ENCODE measurements around the gene METAP2. TPM values are rescaled to one million over a fixed set of nuclear protein-coding genes. Genes with fewer than 3 reads are reported as not detected.

METAP2 gene
- total RNA-seq, 1 experiment from 2014 or later, result 127 TPM

DNA sequence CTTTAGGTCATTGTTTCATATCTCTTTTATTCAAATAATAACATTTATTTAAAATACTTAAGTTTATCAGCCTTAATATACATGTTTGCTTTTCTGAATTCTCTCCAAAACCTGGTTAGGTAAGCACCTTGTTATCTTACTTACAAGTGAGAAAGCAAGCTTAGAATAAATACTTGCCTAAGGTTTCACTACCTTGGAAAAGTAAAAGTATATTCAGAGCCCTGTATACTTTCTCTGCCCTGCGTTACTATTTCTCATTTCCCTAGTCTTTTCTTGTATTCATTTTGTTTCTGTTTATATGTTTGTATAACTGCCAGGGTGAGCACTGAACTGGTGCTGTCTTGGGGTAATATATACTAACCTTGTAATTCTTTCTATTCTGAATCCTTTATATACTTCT is 21.5 kb downstream of the METAP2 start:
- no peak overlapping the region for H2AFZ ChIP-seq (ENCODE audit: low read depth, low read length, poor library complexity, severe bottlenecking)
- TF ChIP-seq, protein P1, sequence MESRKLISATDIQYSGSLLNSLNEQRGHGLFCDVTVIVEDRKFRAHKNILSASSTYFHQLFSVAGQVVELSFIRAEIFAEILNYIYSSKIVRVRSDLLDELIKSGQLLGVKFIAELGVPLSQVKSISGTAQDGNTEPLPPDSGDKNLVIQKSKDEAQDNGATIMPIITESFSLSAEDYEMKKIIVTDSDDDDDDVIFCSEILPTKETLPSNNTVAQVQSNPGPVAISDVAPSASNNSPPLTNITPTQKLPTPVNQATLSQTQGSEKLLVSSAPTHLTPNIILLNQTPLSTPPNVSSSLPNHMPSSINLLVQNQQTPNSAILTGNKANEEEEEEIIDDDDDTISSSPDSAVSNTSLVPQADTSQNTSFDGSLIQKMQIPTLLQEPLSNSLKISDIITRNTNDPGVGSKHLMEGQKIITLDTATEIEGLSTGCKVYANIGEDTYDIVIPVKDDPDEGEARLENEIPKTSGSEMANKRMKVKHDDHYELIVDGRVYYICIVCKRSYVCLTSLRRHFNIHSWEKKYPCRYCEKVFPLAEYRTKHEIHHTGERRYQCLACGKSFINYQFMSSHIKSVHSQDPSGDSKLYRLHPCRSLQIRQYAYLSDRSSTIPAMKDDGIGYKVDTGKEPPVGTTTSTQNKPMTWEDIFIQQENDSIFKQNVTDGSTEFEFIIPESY (IDR thresholded peaks at IDR 0.05; ENCODE audit: extremely low read depth, insufficient replicate concordance, low read length), result no peak
- no peak for TF ChIP-seq POLR2AphosphoS5 (IDR thresholded peaks at IDR 0.05; ENCODE audit: low read depth, low read length)
- peaks cover 35 to 65% of the 10 kb centered on the region in 2 experiments for H3K36me3 ChIP-seq (ENCODE audit: control insufficient read depth in 1 of 2, insufficient read depth in 2 of 2, low read length in 2 of 2)
- H3K79me2 ChIP-seq (ENCODE audit: insufficient read depth, low read length), result peaks cover 79% of the 10 kb centered on the region
- H4K20me1 ChIP-seq (ENCODE audit: insufficient read depth), result peaks cover 6% of the 10 kb centered on the region; the same call in 1 of the 2 replicates
- BruUV-seq (replicated peaks), result no TSS peak
- RAD21 ChIA-PET (ENCODE audit: low non-redundant PET in 1 of 2, low total read pairs in 2 of 2, uncharacterized antibody in 2 of 2, unreplicated experiment in 2 of 2), result no interaction called here
- no peaks in the 10 kb centered on the region for H3K9me3 ChIP-seq (ENCODE audit: control insufficient read depth in 1 of 2, insufficient read depth in 1 of 2, low read depth in 1 of 2, low read length in 2 of 2)
- H3K4me1 ChIP-seq (ENCODE audit: control insufficient read depth in 1 of 2, insufficient read depth in 2 of 2, low read length in 2 of 2), result no peaks in the 10 kb centered on the region
- CTCF ChIA-PET, result no interaction called here
- ATAC-seq (no peak), DNase-seq (ENCODE audit: low read depth, low spot score) (no peak)
- POLR2A ChIA-PET, result no interaction called here
- intact Hi-C loops (cut with micrococcal nuclease), result no loop called here
- H3K9me2 ChIP-seq (ENCODE audit: insufficient read depth), result no peaks in the 10 kb centered on the region
- H3K9ac ChIP-seq (ENCODE audit: low read length), result no peak overlapping the region
- no peaks in the 10 kb centered on the region for H3K27me3 ChIP-seq (ENCODE audit: insufficient read depth, low read length)
- no peak overlapping the region for H3K4me3 ChIP-seq (replicated peaks in 1 of 2; ENCODE audit: low read depth in 1 of 2, low read length in 2 of 2)
- H3K27ac ChIP-seq (ENCODE audit: low read depth, low read length), result no peak overlapping the region
- H3K4me2 ChIP-seq (ENCODE audit: low read length), result no peak overlapping the region

DNA sequence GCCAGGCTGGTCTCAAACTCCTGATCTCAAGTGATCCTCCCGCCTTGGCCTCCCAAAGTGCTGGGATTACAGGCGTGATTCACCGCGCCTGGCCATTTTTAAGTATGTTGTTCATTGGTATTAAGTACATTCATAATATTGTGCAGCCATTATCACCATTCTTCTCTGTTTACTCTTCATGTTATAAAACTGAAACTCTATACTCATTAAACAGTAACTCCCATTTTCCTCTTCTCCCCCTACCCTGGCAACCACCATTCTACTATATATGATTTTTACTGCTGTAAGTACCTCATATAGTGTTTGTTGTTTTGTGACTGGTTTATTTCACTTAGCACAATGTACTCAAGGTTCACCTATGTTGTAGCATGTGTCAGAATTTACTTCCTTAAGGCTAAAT is 23.1 kb downstream of the METAP2 start:
- no peak overlapping the region for H3K27ac ChIP-seq (ENCODE audit: low read depth, low read length)
- H3K9ac ChIP-seq (ENCODE audit: low read length), result no peak overlapping the region
- intact Hi-C loops (cut with micrococcal nuclease), result no loop called here
- TF ChIP-seq ELF1 (IDR thresholded peaks at IDR 0.05; ENCODE audit: borderline replicate concordance, low read depth) (no peak), SP1 (IDR thresholded peaks at IDR 0.05; ENCODE audit: low read depth) (no peak), SIN3A (IDR thresholded peaks at IDR 0.05; ENCODE audit: low read depth) (no peak), ZFX (IDR thresholded peaks at IDR 0.05) (no peak), CBX3 (IDR thresholded peaks at IDR 0.05; ENCODE audit: low read depth) (no peak), ZNF274 (IDR thresholded peaks at IDR 0.05; ENCODE audit: low read depth, low read length) (no peak), JUND (IDR thresholded peaks at IDR 0.05) (no peak), POLR2AphosphoS5 (IDR thresholded peaks at IDR 0.05; ENCODE audit: low read depth, low read length) (no peak)
- TF ChIP-seq, protein P2, sequence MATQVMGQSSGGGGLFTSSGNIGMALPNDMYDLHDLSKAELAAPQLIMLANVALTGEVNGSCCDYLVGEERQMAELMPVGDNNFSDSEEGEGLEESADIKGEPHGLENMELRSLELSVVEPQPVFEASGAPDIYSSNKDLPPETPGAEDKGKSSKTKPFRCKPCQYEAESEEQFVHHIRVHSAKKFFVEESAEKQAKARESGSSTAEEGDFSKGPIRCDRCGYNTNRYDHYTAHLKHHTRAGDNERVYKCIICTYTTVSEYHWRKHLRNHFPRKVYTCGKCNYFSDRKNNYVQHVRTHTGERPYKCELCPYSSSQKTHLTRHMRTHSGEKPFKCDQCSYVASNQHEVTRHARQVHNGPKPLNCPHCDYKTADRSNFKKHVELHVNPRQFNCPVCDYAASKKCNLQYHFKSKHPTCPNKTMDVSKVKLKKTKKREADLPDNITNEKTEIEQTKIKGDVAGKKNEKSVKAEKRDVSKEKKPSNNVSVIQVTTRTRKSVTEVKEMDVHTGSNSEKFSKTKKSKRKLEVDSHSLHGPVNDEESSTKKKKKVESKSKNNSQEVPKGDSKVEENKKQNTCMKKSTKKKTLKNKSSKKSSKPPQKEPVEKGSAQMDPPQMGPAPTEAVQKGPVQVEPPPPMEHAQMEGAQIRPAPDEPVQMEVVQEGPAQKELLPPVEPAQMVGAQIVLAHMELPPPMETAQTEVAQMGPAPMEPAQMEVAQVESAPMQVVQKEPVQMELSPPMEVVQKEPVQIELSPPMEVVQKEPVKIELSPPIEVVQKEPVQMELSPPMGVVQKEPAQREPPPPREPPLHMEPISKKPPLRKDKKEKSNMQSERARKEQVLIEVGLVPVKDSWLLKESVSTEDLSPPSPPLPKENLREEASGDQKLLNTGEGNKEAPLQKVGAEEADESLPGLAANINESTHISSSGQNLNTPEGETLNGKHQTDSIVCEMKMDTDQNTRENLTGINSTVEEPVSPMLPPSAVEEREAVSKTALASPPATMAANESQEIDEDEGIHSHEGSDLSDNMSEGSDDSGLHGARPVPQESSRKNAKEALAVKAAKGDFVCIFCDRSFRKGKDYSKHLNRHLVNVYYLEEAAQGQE (IDR thresholded peaks at IDR 0.05; ENCODE audit: low read depth), result no peak
- TF ChIP-seq, protein P3, sequence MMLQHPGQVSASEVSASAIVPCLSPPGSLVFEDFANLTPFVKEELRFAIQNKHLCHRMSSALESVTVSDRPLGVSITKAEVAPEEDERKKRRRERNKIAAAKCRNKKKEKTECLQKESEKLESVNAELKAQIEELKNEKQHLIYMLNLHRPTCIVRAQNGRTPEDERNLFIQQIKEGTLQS (IDR thresholded peaks at IDR 0.05), result no peak
- TF ChIP-seq, protein P1 (IDR thresholded peaks at IDR 0.05; ENCODE audit: extremely low read depth, insufficient replicate concordance, low read length), result no peak
- no peaks in the 10 kb centered on the region for H3K4me1 ChIP-seq (ENCODE audit: control insufficient read depth in 1 of 2, insufficient read depth in 2 of 2, low read length in 2 of 2)
- peaks cover 79% of the 10 kb centered on the region for H3K79me2 ChIP-seq (ENCODE audit: insufficient read depth, low read length)
- peaks cover 7% of the 10 kb centered on the region; the same call in 1 of the 2 replicates for H4K20me1 ChIP-seq (ENCODE audit: insufficient read depth)
- ChIA-PET POLR2A (no interaction called here), RAD21 (ENCODE audit: low non-redundant PET in 1 of 2, low total read pairs in 2 of 2, uncharacterized antibody in 2 of 2, unreplicated experiment in 2 of 2) (no interaction called here), CTCF (no interaction called here)
- H3K4me3 ChIP-seq (replicated peaks in 1 of 2; ENCODE audit: low read depth in 1 of 2, low read length in 2 of 2), result no peak overlapping the region
- BruUV-seq (replicated peaks), result no TSS peak
- no peaks in the 10 kb centered on the region for H3K9me2 ChIP-seq (ENCODE audit: insufficient read depth)
- H2AFZ ChIP-seq (ENCODE audit: low read depth, low read length, poor library complexity, severe bottlenecking), result no peak overlapping the region
- no peak overlapping the region for H3K4me2 ChIP-seq (ENCODE audit: low read length)
- DNase-seq (ENCODE audit: low read depth, low spot score), result no peak
- peaks cover 35 to 63% of the 10 kb centered on the region in 2 experiments for H3K36me3 ChIP-seq (ENCODE audit: control insufficient read depth in 1 of 2, insufficient read depth in 2 of 2, low read length in 2 of 2)
- H3K27me3 ChIP-seq (ENCODE audit: insufficient read depth, low read length), result no peaks in the 10 kb centered on the region
- no peak for ATAC-seq
- no peaks in the 10 kb centered on the region for H3K9me3 ChIP-seq (ENCODE audit: control insufficient read depth in 1 of 2, insufficient read depth in 1 of 2, low read depth in 1 of 2, low read length in 2 of 2)

All from HCT116 (cell line).